H9 (cell line): ENCODE measurements around the gene RUSF1. TPM values are rescaled to one million over a fixed set of nuclear protein-coding genes. Genes with fewer than 3 reads are reported as not detected.

Experiments
- DNase-seq: peaks from one replicate; pipeline ENCODE4 v3.0.0-alpha.2; 2017
- H2AFZ ChIP-seq: one replicate; pipeline ENCODE4 v1.6.1; 2013; ENCODE audit warnings: mild to moderate bottlenecking, low read length, control low read depth, moderate library complexity
- H2AK5ac ChIP-seq: 2 replicates; pipeline ENCODE4 v1.6.1; 2013; ENCODE audit warnings: low read length, control low read depth, mixed read lengths; ENCODE audit not compliant: insufficient read length
- H2BK120ac ChIP-seq: one replicate; pipeline ENCODE4 v1.6.1; 2013; ENCODE audit warnings: low read depth, mild to moderate bottlenecking, low read length, control low read depth, inconsistent platforms; ENCODE audit not compliant: poor library complexity, severe bottlenecking
- H2BK12ac ChIP-seq: 2 replicates; pipeline ENCODE4 v1.6.1; 2013; ENCODE audit warnings: low read length, control low read depth, mixed read lengths, low read depth; ENCODE audit not compliant: insufficient read length
- H2BK15ac ChIP-seq: 2 replicates; pipeline ENCODE4 v1.6.1; 2013; ENCODE audit warnings: low read depth, low read length, control low read depth
- H2BK20ac ChIP-seq: one replicate; pipeline ENCODE4 v1.6.1; 2013; ENCODE audit warnings: low read depth, mild to moderate bottlenecking, low read length, control low read depth, inconsistent platforms; ENCODE audit not compliant: poor library complexity, severe bottlenecking
- H2BK5ac ChIP-seq: 2 replicates; pipeline ENCODE4 v1.6.1; 2013; ENCODE audit warnings: low read length, control low read depth, mixed read lengths; ENCODE audit not compliant: insufficient read length
- H3K14ac ChIP-seq: 2 replicates; pipeline ENCODE4 v1.6.1; 2013; ENCODE audit warnings: low read length, control low read depth; ENCODE audit not compliant: insufficient read depth
- H3K18ac ChIP-seq: 2 replicates; pipeline ENCODE4 v1.6.1; 2013; ENCODE audit warnings: low read depth, mild to moderate bottlenecking, mixed read lengths, low read length, control low read depth; ENCODE audit not compliant: insufficient read length
- H3K23ac ChIP-seq: 2 replicates; pipeline ENCODE4 v1.6.1; 2013; ENCODE audit warnings: low read length, control low read depth, mixed read lengths, low read depth; ENCODE audit not compliant: insufficient read length
- H3K23me2 ChIP-seq: 2 replicates; pipeline ENCODE4 v1.6.1; 2013; ENCODE audit warnings: low read depth, mild to moderate bottlenecking, mixed read lengths, low read length, control low read depth; ENCODE audit not compliant: insufficient read length, poor library complexity, severe bottlenecking
- H3K27ac ChIP-seq: 2 replicates; pipeline ENCODE4 v1.5.1; 2013; ENCODE audit warnings: low read length, control low read depth, mixed read lengths, low read depth; ENCODE audit not compliant: insufficient read length
- H3K27me3 ChIP-seq: 2 replicates; pipeline ENCODE4 v1.6.1; 2013; ENCODE audit warnings: low read length, control low read depth, inconsistent platforms; ENCODE audit not compliant: insufficient read depth
- H3K4ac ChIP-seq: 2 replicates; pipeline ENCODE4 v1.6.1; 2013; ENCODE audit warnings: low read depth, mild to moderate bottlenecking, control low read depth, inconsistent platforms, low read length, moderate library complexity
- H3K4me1 ChIP-seq: 2 replicates; pipeline ENCODE4 v1.6.1; 2013; ENCODE audit warnings: low read length, control low read depth, inconsistent platforms; ENCODE audit not compliant: insufficient read depth
- H3K4me2 ChIP-seq: 2 replicates; pipeline ENCODE4 v1.6.1; 2013; ENCODE audit warnings: low read length, control low read depth, mixed read lengths; ENCODE audit not compliant: insufficient read length, insufficient read depth
- H3K56ac ChIP-seq: 2 replicates; pipeline ENCODE4 v1.6.1; 2013; ENCODE audit warnings: low read depth, mild to moderate bottlenecking, mixed read lengths, low read length, control low read depth; ENCODE audit not compliant: insufficient read length
- H3K79me1 ChIP-seq: 2 replicates; pipeline ENCODE4 v1.6.1; 2013; ENCODE audit warnings: low read depth, mild to moderate bottlenecking, moderate library complexity, low read length, control low read depth, inconsistent platforms; ENCODE audit not compliant: insufficient read depth, poor library complexity, severe bottlenecking
- H3K79me2 ChIP-seq: 2 replicates; pipeline ENCODE4 v1.6.1; 2013; ENCODE audit warnings: low read length, control low read depth, inconsistent platforms; ENCODE audit not compliant: insufficient read depth
- H3K9ac ChIP-seq: 2 replicates; pipeline ENCODE4 v1.6.1; 2013; ENCODE audit warnings: low read length, control low read depth, mixed read lengths; ENCODE audit not compliant: insufficient read length; ENCODE audit errors: extremely low read depth
- H3K9me3 ChIP-seq: one replicate; pipeline ENCODE4 v1.6.1; 2013; ENCODE audit warnings: low read depth, low read length, inconsistent platforms; ENCODE audit not compliant: control insufficient read depth
- H3T11ph ChIP-seq: one replicate; pipeline ENCODE4 v1.6.1; 2013; ENCODE audit warnings: mild to moderate bottlenecking, low read length, control low read depth, inconsistent platforms
- H4K20me1 ChIP-seq: one replicate; pipeline ENCODE4 v1.6.1; 2013; ENCODE audit not compliant: control insufficient read depth, insufficient read length, insufficient read depth
- H4K5ac ChIP-seq: 2 replicates; pipeline ENCODE4 v1.6.1; 2013; ENCODE audit warnings: low read depth, mild to moderate bottlenecking, mixed read lengths, low read length, control low read depth; ENCODE audit not compliant: insufficient read length
- H4K8ac ChIP-seq: replicated peaks from 2 replicates; pipeline ENCODE4 v1.6.1; 2013; ENCODE audit warnings: low read length, control low read depth, mixed read lengths, low read depth; ENCODE audit not compliant: insufficient read length
- H4K91ac ChIP-seq: 2 replicates; pipeline ENCODE4 v1.6.1; 2013; ENCODE audit warnings: low read depth, mild to moderate bottlenecking, moderate library complexity, mixed read lengths, low read length, control low read depth; ENCODE audit not compliant: insufficient read length
- H3K27ac Mint-ChIP-seq, 3 experiments: 2 replicates in 2 of 3; 3 replicates in 1 of 3; pipeline ENCODE4 v1.8.0; 2020 to 2021; ENCODE audit warnings: mixed read lengths in 3 of 3, mild to moderate bottlenecking in 1 of 3, moderate library complexity in 1 of 3
- H3K27me3 Mint-ChIP-seq: 2 replicates; pipeline ENCODE4 v1.8.0; 2021; ENCODE audit warnings: low read depth, mild to moderate bottlenecking, moderate library complexity, mixed read lengths
- H3K36me3 Mint-ChIP-seq, 3 experiments: 2 replicates in 2 of 3; 3 replicates in 1 of 3; pipeline ENCODE4 v1.8.0; 2020 to 2021; ENCODE audit warnings: low read depth in 3 of 3, mixed read lengths in 3 of 3; ENCODE audit not compliant: insufficient read depth in 1 of 3
- H3K4me1 Mint-ChIP-seq, 2 experiments: 2 replicates each; pipeline ENCODE4 v1.8.0; 2020; ENCODE audit warnings: mixed read lengths in 2 of 2
- H3K4me3 Mint-ChIP-seq, 2 experiments: 2 replicates in 1 of 2; 3 replicates in 1 of 2; pipeline ENCODE4 v1.8.0; 2020 to 2021; ENCODE audit warnings: mild to moderate bottlenecking in 2 of 2, mixed read lengths in 2 of 2, moderate library complexity in 1 of 2
- H3K9me3 Mint-ChIP-seq, 2 experiments: 2 replicates in 1 of 2; 3 replicates in 1 of 2; pipeline ENCODE4 v1.8.0; 2020; ENCODE audit warnings: mild to moderate bottlenecking in 2 of 2, mixed read lengths in 2 of 2, moderate library complexity in 1 of 2
- CTCF ChIP-seq: fragments of 200-600 bp; sonication (generic); conservative IDR thresholded peaks from 3 replicates; pipeline ENCODE4 v1.8.0; 2021; ENCODE audit warnings: antibody characterized with exemption, mild to moderate bottlenecking
- WGBS: extraction: QIAGEN DNeasy Blood & Tissue Kit; methylation state at CpG from one replicate; pipeline ENCODE4 v1.1.7; 2013; ENCODE audit warnings: missing lambda C conversion rate, low lambda C conversion rate, mixed read lengths; ENCODE audit not compliant: insufficient read length; ENCODE audit errors: extremely low coverage; 5-methylcytosine and 5-hydroxymethylcytosine counted together
- total RNA-seq: library from RNA; stranded (reverse); gene quantifications from 2 replicates; pipeline ENCODE4 v1.2.1, GENCODE V29; 2021

The RUSF1 gene
- total RNA-seq, 1 experiment from 2014 or later = 33.4 TPM

GRCh38 chr16:31513126-31513525 lies 4.9 kb upstream of the RUSF1 start:
- no peak for TF ChIP-seq CTCF
- Histone ChIP-seq H2BK20ac (no peak overlapping the region), H3K18ac (no peak overlapping the region), H2AFZ (no peak overlapping the region), H2BK15ac (no peak overlapping the region), H3K14ac (no peak overlapping the region), H4K20me1 (no peaks in the 10 kb centered on the region), H3K79me2 (no peaks in the 10 kb centered on the region), H2BK5ac (no peak overlapping the region), H3K9ac (no peak overlapping the region), H3K4ac (no peak overlapping the region), H3K23me2 (no peaks in the 10 kb centered on the region), H3K27ac (no peak overlapping the region), H3K23ac (no peak overlapping the region), H4K5ac (no peak overlapping the region), H3K4me1 (no peaks in the 10 kb centered on the region), H2BK12ac (no peak overlapping the region), H4K8ac (no peak overlapping the region), H3K4me2 (no peak overlapping the region), H3K27me3 (no peaks in the 10 kb centered on the region), H3K9me3 (no peaks in the 10 kb centered on the region), H3T11ph (no peak overlapping the region), H3K79me1 (no peaks in the 10 kb centered on the region), H2AK5ac (no peak overlapping the region), H4K91ac (no peak overlapping the region), H2BK120ac (no peak overlapping the region), H3K56ac (no peak overlapping the region)
- WGBS = no CpG with 5 or more reads among the region's 6 CpGs
- H3K27ac Mint-ChIP-seq = no peak overlapping the region
- peaks cover 4% of the 10 kb centered on the region for H3K27me3 Mint-ChIP-seq
- no peak overlapping the region for H3K4me3 Mint-ChIP-seq
- H3K4me1 Mint-ChIP-seq = peaks cover 24 to 35% of the 10 kb centered on the region in 2 experiments
- H3K9me3 Mint-ChIP-seq = peaks cover 15 to 21% of the 10 kb centered on the region in 2 experiments
- H3K36me3 Mint-ChIP-seq = peaks cover 4 to 5% (median 4%) of the 10 kb centered on the region in 3 experiments; a peak in 6 of 7 replicates
- DNase-seq = no peak
